ENCODE results near the gene RIMBP2.

DNA sequence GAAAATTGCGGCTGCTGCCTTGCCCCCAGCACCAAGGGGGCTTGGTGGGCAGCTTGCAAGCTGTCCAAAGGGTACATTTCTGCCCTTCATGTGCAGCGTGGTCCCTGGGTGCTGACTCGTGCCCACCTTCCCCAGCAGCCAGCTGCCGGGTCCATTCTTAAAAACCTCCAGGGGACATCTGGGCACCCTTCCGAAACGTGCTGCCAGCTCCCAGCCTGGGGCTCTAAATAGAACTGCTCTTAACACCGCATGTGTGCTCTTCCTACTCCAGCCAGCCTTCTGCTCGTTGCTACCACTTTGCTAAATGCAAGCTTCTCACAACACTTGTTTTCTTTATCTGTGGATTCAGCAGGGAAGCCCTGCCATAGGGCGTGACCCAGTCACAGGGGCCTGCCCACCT is 66.0 kb downstream of the RIMBP2 start:
- TF ChIP-seq GATA3 (IDR thresholded peaks at IDR 0.05; ENCODE audit: low read depth, low read length) (no peak), GATA2 (IDR thresholded peaks at IDR 0.05; ENCODE audit: low read depth, low read length) (no peak)

Data from SH-SY5Y (cell line).